Stomach smooth muscle (tissue), 2 donors: ENCODE measurements around the gene GALNT18.

Experiments used
- H3K27ac ChIP-seq: one replicate; pipeline ENCODE4 v1.7.0; 2013; ENCODE audit warnings: mild to moderate bottlenecking, low read length, inconsistent platforms
- H3K27me3 ChIP-seq, 2 donors: one replicate each; pipeline ENCODE4 v1.7.0; 2013; ENCODE audit warnings: low read length in 2 of 2; ENCODE audit not compliant: insufficient read depth in 2 of 2, control insufficient read depth in 1 of 2
- H3K36me3 ChIP-seq, 2 donors: one replicate each; pipeline ENCODE4 v1.7.0; 2013; ENCODE audit warnings: low read length in 2 of 2; ENCODE audit not compliant: control insufficient read depth in 2 of 2, insufficient read depth in 2 of 2
- H3K4me1 ChIP-seq: one replicate; pipeline ENCODE4 v1.7.0; 2013; ENCODE audit warnings: low read length; ENCODE audit not compliant: control insufficient read depth, insufficient read depth
- H3K4me3 ChIP-seq, 2 donors: one replicate each; pipeline ENCODE4 v1.7.0; 2013; ENCODE audit warnings: low read length in 2 of 2
- H3K9ac ChIP-seq, 2 donors: one replicate each; pipeline ENCODE4 v1.7.0; 2013; ENCODE audit warnings: low read length in 2 of 2, mild to moderate bottlenecking in 1 of 2
- H3K9me3 ChIP-seq, 2 donors: one replicate each; pipeline ENCODE4 v1.7.0; 2013; ENCODE audit warnings: low read length in 2 of 2; ENCODE audit not compliant: control insufficient read depth in 2 of 2
- donor health status: healthy.
- donor health status: Pancreatic carcinoma.

GALNT18 gene

GRCh38 chr11:11336664-11337063 is 285.1 kb downstream of the GALNT18 start:
- Histone ChIP-seq H3K36me3 (peaks cover 0 to 5% of the 10 kb centered on the region in 2 donors), H3K9me3 (no peaks in the 10 kb centered on the region), H3K27ac (no peak overlapping the region), H3K4me1 (no peaks in the 10 kb centered on the region), H3K4me3 (no peak overlapping the region), H3K9ac (no peak overlapping the region), H3K27me3 (no peaks in the 10 kb centered on the region)

- Histone ChIP-seq H3K4me3 (no peak overlapping the region), H3K27me3 (no peaks in the 10 kb centered on the region), H3K27ac (no peak overlapping the region), H3K9ac (no peak overlapping the region), H3K4me1 (no peaks in the 10 kb centered on the region), H3K9me3 (no peaks in the 10 kb centered on the region), H3K36me3 (peaks cover 0 to 5% of the 10 kb centered on the region in 2 donors)
Observed at GRCh38 chr11:11335043-11335442, 286.8 kb downstream of the GALNT18 start.

GRCh38 chr11:11334607-11335006 is 287.2 kb downstream of the GALNT18 start:
- Histone ChIP-seq H3K27ac (no peak overlapping the region), H3K9me3 (no peaks in the 10 kb centered on the region), H3K4me3 (no peak overlapping the region), H3K27me3 (no peaks in the 10 kb centered on the region), H3K36me3 (peaks cover 0 to 5% of the 10 kb centered on the region in 2 donors), H3K4me1 (no peaks in the 10 kb centered on the region), H3K9ac (no peak overlapping the region)

GRCh38 chr11:11332141-11332710 is 289.6 kb downstream of the GALNT18 start:
- Histone ChIP-seq H3K27ac (no peak overlapping the region), H3K36me3 (peaks cover 0 to 7% of the 10 kb centered on the region in 2 donors), H3K9me3 (no peaks in the 10 kb centered on the region), H3K4me1 (no peaks in the 10 kb centered on the region), H3K27me3 (no peaks in the 10 kb centered on the region), H3K4me3 (no peak overlapping the region), H3K9ac (no peak overlapping the region)

GRCh38 chr11:11329062-11329806 is 292.6 kb downstream of the GALNT18 start:
- Histone ChIP-seq H3K27ac (no peak overlapping the region), H3K9ac (no peak overlapping the region), H3K36me3 (peaks cover 0 to 12% of the 10 kb centered on the region in 2 donors), H3K9me3 (no peaks in the 10 kb centered on the region), H3K4me1 (no peaks in the 10 kb centered on the region), H3K27me3 (no peaks in the 10 kb centered on the region), H3K4me3 (no peak overlapping the region)

GRCh38 chr11:11324090-11324489 is 297.7 kb downstream of the GALNT18 start:
- Histone ChIP-seq H3K27ac (no peak overlapping the region), H3K9me3 (no peaks in the 10 kb centered on the region), H3K36me3 (peaks cover 0 to 7% of the 10 kb centered on the region in 2 donors)

GRCh38 chr11:11322101-11322500 is 299.7 kb downstream of the GALNT18 start:
- Histone ChIP-seq H3K4me3 (no peak overlapping the region), H3K36me3 (peaks cover 0 to 6% of the 10 kb centered on the region in 2 donors), H3K9ac (no peak overlapping the region), H3K9me3 (no peaks in the 10 kb centered on the region), H3K4me1 (no peaks in the 10 kb centered on the region), H3K27ac (no peak overlapping the region), H3K27me3 (no peaks in the 10 kb centered on the region)

More at GRCh38 chr11:11324090-11324489, 297.7 kb downstream of the GALNT18 start:
- H3K9ac ChIP-seq, result no peak overlapping the region
- no peaks in the 10 kb centered on the region for H3K27me3 ChIP-seq
- H3K4me1 ChIP-seq, result no peaks in the 10 kb centered on the region
- no peak overlapping the region for H3K4me3 ChIP-seq

- Histone ChIP-seq H3K9me3 (no peaks in the 10 kb centered on the region), H3K4me1 (no peaks in the 10 kb centered on the region), H3K9ac (no peak overlapping the region), H3K27me3 (no peaks in the 10 kb centered on the region), H3K4me3 (no peak overlapping the region), H3K27ac (no peak overlapping the region), H3K36me3 (peaks cover 0 to 2% of the 10 kb centered on the region in 2 donors)
Observed at GRCh38 chr11:11320825-11321224, 301.0 kb downstream of the GALNT18 start.

- no peak overlapping the region for H3K9ac ChIP-seq
- H3K27me3 ChIP-seq, result no peaks in the 10 kb centered on the region
- H3K27ac ChIP-seq, result no peak overlapping the region
- no peak overlapping the region for H3K4me3 ChIP-seq
- peaks cover 7% of the 10 kb centered on the region for H3K4me1 ChIP-seq
- peaks cover 0 to 2% of the 10 kb centered on the region in 2 donors for H3K36me3 ChIP-seq
- no peaks in the 10 kb centered on the region for H3K9me3 ChIP-seq
Observed at GRCh38 chr11:11318961-11319360, 302.8 kb downstream of the GALNT18 start.

- H3K36me3 ChIP-seq, result peaks cover 0 to 2% of the 10 kb centered on the region in 2 donors
- H3K4me3 ChIP-seq, result no peak overlapping the region
- H3K9me3 ChIP-seq, result no peaks in the 10 kb centered on the region
- H3K27ac ChIP-seq, result no peak overlapping the region
- H3K27me3 ChIP-seq, result no peaks in the 10 kb centered on the region
- peaks cover 11% of the 10 kb centered on the region for H3K4me1 ChIP-seq
- no peak overlapping the region for H3K9ac ChIP-seq
Observed at GRCh38 chr11:11318461-11318860, 303.3 kb downstream of the GALNT18 start.

- Histone ChIP-seq H3K4me3 (no peak overlapping the region), H3K4me1 (peaks cover 14% of the 10 kb centered on the region), H3K9ac (no peak overlapping the region), H3K27ac (no peak overlapping the region), H3K9me3 (no peaks in the 10 kb centered on the region), H3K36me3 (peaks cover 0 to 2% of the 10 kb centered on the region in 2 donors), H3K27me3 (no peaks in the 10 kb centered on the region)
Observed at GRCh38 chr11:11316651-11317230, 305.1 kb downstream of the GALNT18 start.
